ENCODE results near the gene RING1. TPM values are rescaled to one million over a fixed set of nuclear protein-coding genes. Genes with fewer than 3 reads are reported as not detected.

RING1 gene
- total and polyA plus RNA-seq, 10 of the 15 experiments (the other 5 are each of a cell fraction or from before 2014, with no cell fraction given), result 2.0 to 27.2 (median 15.8) TPM

GRCh38 chr6:33200219-33201146, 7.8 kb upstream of the RING1 start, which contains the start of the genes RXRB and SLC39A7 (continued):
- TF ChIP-seq NR2C2 (IDR thresholded peaks at IDR 0.05; ENCODE audit: borderline replicate concordance, control insufficient read depth, insufficient read length, low read depth) (no peak), IKZF1 (conservative IDR thresholded peaks at IDR 0.05) (peak; percentile 82), POU2F2 (IDR thresholded peaks at IDR 0.05; ENCODE audit: borderline replicate concordance, low read depth, low read length) (peak; percentile 58; the same call in 2 of the 3 replicates), TAF1 (IDR thresholded peaks at IDR 0.05; ENCODE audit: borderline replicate concordance, low read depth, low read length) (peak; percentile 93), ATF3 (IDR thresholded peaks at IDR 0.05; ENCODE audit: borderline replicate concordance, extremely low read depth, low read depth, low read length) (no peak), ATF7 (IDR thresholded peaks at IDR 0.05; ENCODE audit: low read depth) (no peak), STAT1 (conservative IDR thresholded peaks at IDR 0.05) (peak; percentile 93; the same call in 1 of the 2 replicates), SMARCA5 (IDR thresholded peaks at IDR 0.05) (peak; percentile 73; the same call in 1 of the 2 replicates), FOXK2 (IDR thresholded peaks at IDR 0.05) (no peak), CHD1 (IDR thresholded peaks at IDR 0.05; ENCODE audit: low read depth, low read length) (peak; percentile 93; the same call in 1 of the 2 replicates), MXI1 (IDR thresholded peaks at IDR 0.05; ENCODE audit: low read depth, low read length) (peak; percentile 79; the same call in 1 of the 2 replicates), EED (IDR thresholded peaks at IDR 0.05; ENCODE audit: low read depth) (no peak; the same call in 1 of the 2 replicates), MTA3 (IDR thresholded peaks at IDR 0.05; ENCODE audit: borderline replicate concordance, low read length) (no peak), YY1 (IDR thresholded peaks at IDR 0.05; ENCODE audit: low read depth, low read length) (peak; percentile 99), HDAC2 (IDR thresholded peaks at IDR 0.05) (no peak), SUZ12 (IDR thresholded peaks at IDR 0.05; ENCODE audit: unreplicated experiment) (no peak), IRF4 (IDR thresholded peaks at IDR 0.05; ENCODE audit: low read depth, low read length) (no peak), PAX5 (IDR thresholded peaks at IDR 0.05; ENCODE audit: borderline replicate concordance, low read depth, low read length) (peak; percentile 6; the same call in 1 of the 2 replicates), JUND (IDR thresholded peaks at IDR 0.05; ENCODE audit: low read depth, low read length) (no peak), RAD21 (IDR thresholded peaks at IDR 0.05; ENCODE audit: insufficient read depth, low read depth, low read length) (no peak), CEBPB (IDR thresholded peaks at IDR 0.05; ENCODE audit: borderline replicate concordance in 1 of 2, low read depth in 2 of 2, low read length in 2 of 2) (no peak), NFYB (IDR thresholded peaks at IDR 0.05; ENCODE audit: insufficient read depth, low read depth, low read length) (peak; percentile 28; the same call in 1 of the 2 replicates), SPI1 (IDR thresholded peaks at IDR 0.05; ENCODE audit: borderline replicate concordance, insufficient read depth, low read depth, low read length) (peak; percentile 55; the same call in 1 of the 2 replicates), CUX1 (IDR thresholded peaks at IDR 0.05; ENCODE audit: insufficient replicate concordance, low read depth, low read length) (no peak), SIN3A (IDR thresholded peaks at IDR 0.05; ENCODE audit: low read depth, low read length) (peak; percentile 18; the same call in 1 of the 2 replicates), ZNF217 (IDR thresholded peaks at IDR 0.05) (no peak)
